ENCODE results near the gene CTDSP1. TPM values are rescaled to one million over a fixed set of nuclear protein-coding genes. Genes with fewer than 3 reads are reported as not detected.

The CTDSP1 gene
- total RNA-seq, 1 experiment from 2014 or later = 52.3 TPM

- no peak overlapping the region for H4K91ac ChIP-seq (ENCODE audit: insufficient read length, low read depth, low read length)
- H3T11ph ChIP-seq (ENCODE audit: low read length) = no peak overlapping the region
- no peak for DNase-seq
- no peak overlapping the region for H2AFZ ChIP-seq (ENCODE audit: low read length)
- no peak overlapping the region for H3K23ac ChIP-seq (ENCODE audit: insufficient read length, low read depth, low read length)
- TF ChIP-seq CTCF (conservative IDR thresholded peaks at IDR 0.05) = no peak
- no peak overlapping the region for H4K5ac ChIP-seq (ENCODE audit: insufficient read length, low read depth, low read length)
- Mint-ChIP-seq H3K27me3 (ENCODE audit: low read depth) (peaks cover 2% of the 10 kb centered on the region; the same call in 1 of the 2 replicates), H3K36me3 (ENCODE audit: insufficient read depth in 1 of 3, low read depth in 3 of 3) (no peaks in the 10 kb centered on the region), H3K4me1 (peaks cover 10 to 16% of the 10 kb centered on the region in 2 experiments), H3K9me3 (no peaks in the 10 kb centered on the region; a peak in 1 of 5 replicates), H3K27ac (no peak overlapping the region), H3K4me3 (no peak overlapping the region)
- no peak overlapping the region for H3K14ac ChIP-seq (ENCODE audit: insufficient read depth, low read length)
- no peaks in the 10 kb centered on the region for H3K79me1 ChIP-seq (ENCODE audit: insufficient read depth, low read depth, low read length, poor library complexity, severe bottlenecking)
- no peak overlapping the region for H2BK15ac ChIP-seq (ENCODE audit: low read depth, low read length)
- no CpG with 5 or more reads among the region's 3 CpGs for WGBS (ENCODE audit: extremely low coverage, insufficient read length, low lambda C conversion rate)
- H3K4me1 ChIP-seq (ENCODE audit: insufficient read depth, low read length) = no peaks in the 10 kb centered on the region
- no peak overlapping the region for H3K27ac ChIP-seq (ENCODE audit: insufficient read length, low read depth, low read length)
- H3K56ac ChIP-seq (ENCODE audit: insufficient read length, low read depth, low read length) = no peak overlapping the region
- H2AK5ac ChIP-seq (ENCODE audit: insufficient read length, low read length) = no peak overlapping the region
- H3K9ac ChIP-seq (ENCODE audit: extremely low read depth, insufficient read length, low read length) = no peak overlapping the region
- H3K79me2 ChIP-seq (ENCODE audit: insufficient read depth, low read length) = no peaks in the 10 kb centered on the region
- no peak overlapping the region for H3K4me2 ChIP-seq (ENCODE audit: insufficient read depth, insufficient read length, low read length)
- no peak overlapping the region for H2BK12ac ChIP-seq (ENCODE audit: insufficient read length, low read depth, low read length)
- no peak overlapping the region for H3K18ac ChIP-seq (ENCODE audit: insufficient read length, low read depth, low read length)
- H2BK20ac ChIP-seq (ENCODE audit: low read depth, low read length, poor library complexity, severe bottlenecking) = no peak overlapping the region
- no peaks in the 10 kb centered on the region for H3K9me3 ChIP-seq (ENCODE audit: control insufficient read depth, low read depth, low read length)
- no peaks in the 10 kb centered on the region for H3K23me2 ChIP-seq (ENCODE audit: insufficient read length, low read depth, low read length, poor library complexity, severe bottlenecking)
- no peak overlapping the region for H4K8ac ChIP-seq (replicated peaks; ENCODE audit: insufficient read length, low read depth, low read length)
- no peaks in the 10 kb centered on the region for H4K20me1 ChIP-seq (ENCODE audit: control insufficient read depth, insufficient read depth, insufficient read length)
- no peak overlapping the region for H2BK5ac ChIP-seq (ENCODE audit: insufficient read length, low read length)
- no peak overlapping the region for H3K4ac ChIP-seq (ENCODE audit: low read depth, low read length)
- H3K27me3 ChIP-seq (ENCODE audit: insufficient read depth, low read length) = no peaks in the 10 kb centered on the region
- H2BK120ac ChIP-seq (ENCODE audit: low read depth, low read length, poor library complexity, severe bottlenecking) = no peak overlapping the region
These were observed 35.9 kb upstream of the CTDSP1 start for GRCh38 chr2:218363736-218364135.

All from H9 (cell line).